Thoracic aorta (tissue), 2 donors: ENCODE results near the gene SH2D5. TPM values are rescaled to one million over a fixed set of nuclear protein-coding genes. Genes with fewer than 3 reads are reported as not detected.

Experiments used
- ATAC-seq: fragments of 150-250 bp; one replicate; pipeline ENCODE4 v1.8.0; 2017; ENCODE audit warnings: low read depth; ENCODE audit not compliant: insufficient number of reproducible peaks, low FRiP score
- DNase-seq: peaks from one replicate; pipeline ENCODE4 v3.0.0-alpha.2; 2020; ENCODE audit warnings: low spot score
- H3K27ac ChIP-seq, 2 donors: fragments of 200-600 bp; sonication (generic); 1 replicate in 1 of 2; 2 replicates in 1 of 2; pipeline ENCODE4 v1.5.1; 2016; ENCODE audit warnings: mild to moderate bottlenecking in 2 of 2, moderate library complexity in 2 of 2
- H3K27me3 ChIP-seq: fragments of 200-600 bp; sonication (generic); replicated peaks from 2 replicates; pipeline ENCODE4 v1.6.0; 2016; ENCODE audit warnings: mild to moderate bottlenecking; ENCODE audit not compliant: insufficient read depth
- H3K36me3 ChIP-seq: fragments of 200-600 bp; sonication (generic); one replicate; pipeline ENCODE4 v1.5.1; 2016
- H3K4me1 ChIP-seq, 2 donors: fragments of 200-600 bp; sonication (generic); 1 replicate in 1 of 2; 2 replicates in 1 of 2; pipeline versions ENCODE4 v1.5.1 to v1.6.0; 2016; ENCODE audit warnings: low read depth in 2 of 2, mild to moderate bottlenecking in 1 of 2; ENCODE audit not compliant: control insufficient read depth in 1 of 2
- H3K4me3 ChIP-seq: fragments of 200-600 bp; sonication (generic); 2 replicates; pipeline ENCODE4 v1.5.1; 2016; ENCODE audit warnings: mild to moderate bottlenecking
- H3K9me3 ChIP-seq: fragments of 200-600 bp; sonication (generic); 2 replicates; pipeline ENCODE4 v1.5.1; 2016
- total RNA-seq, 2 donors: library from RNA; depleted of rRNA; stranded (reverse); fragments of >200 nt; gene quantifications; one replicate each; pipeline versions ENCODE4 v1.1.0 to v1.2.3, GENCODE V29; 2016
- TF ChIP-seq, protein P1 (sequence below): fragments of 200-600 bp; sonication (generic); IDR thresholded peaks from one replicate; pipeline ENCODE4 v1.5.1; 2019; ENCODE audit warnings: antibody characterized with exemption

Gene SH2D5
- total RNA-seq, 2 donors from 2014 or later: 0.41 TPM; not detected in 1

DNA sequence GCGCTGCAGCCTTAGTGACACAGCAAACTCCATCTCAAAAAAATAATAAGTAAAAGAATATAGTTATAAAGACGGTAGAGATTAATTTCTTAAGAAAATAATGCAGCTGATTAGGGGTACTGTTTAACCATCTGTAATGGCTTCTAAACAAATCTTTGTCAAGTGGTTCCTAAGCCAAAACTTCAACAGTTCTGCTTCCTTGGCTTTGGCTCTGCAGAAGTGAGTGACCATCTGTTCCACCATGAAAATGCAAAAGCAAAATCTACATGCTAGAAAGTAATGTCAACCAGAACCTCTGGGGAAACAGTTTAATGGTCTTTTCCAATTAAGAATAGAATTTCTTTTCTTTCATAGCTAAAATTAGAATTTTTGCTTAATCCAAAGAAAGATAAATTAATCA lies 8.3 kb upstream of the SH2D5 start:
- DNase-seq: no peak
- peaks cover 31% of the 10 kb centered on the region for H3K36me3 ChIP-seq
- H3K9me3 ChIP-seq: no peaks in the 10 kb centered on the region
- no peak overlapping the region for H3K27ac ChIP-seq
- ATAC-seq: no peak
- TF ChIP-seq, protein P1, sequence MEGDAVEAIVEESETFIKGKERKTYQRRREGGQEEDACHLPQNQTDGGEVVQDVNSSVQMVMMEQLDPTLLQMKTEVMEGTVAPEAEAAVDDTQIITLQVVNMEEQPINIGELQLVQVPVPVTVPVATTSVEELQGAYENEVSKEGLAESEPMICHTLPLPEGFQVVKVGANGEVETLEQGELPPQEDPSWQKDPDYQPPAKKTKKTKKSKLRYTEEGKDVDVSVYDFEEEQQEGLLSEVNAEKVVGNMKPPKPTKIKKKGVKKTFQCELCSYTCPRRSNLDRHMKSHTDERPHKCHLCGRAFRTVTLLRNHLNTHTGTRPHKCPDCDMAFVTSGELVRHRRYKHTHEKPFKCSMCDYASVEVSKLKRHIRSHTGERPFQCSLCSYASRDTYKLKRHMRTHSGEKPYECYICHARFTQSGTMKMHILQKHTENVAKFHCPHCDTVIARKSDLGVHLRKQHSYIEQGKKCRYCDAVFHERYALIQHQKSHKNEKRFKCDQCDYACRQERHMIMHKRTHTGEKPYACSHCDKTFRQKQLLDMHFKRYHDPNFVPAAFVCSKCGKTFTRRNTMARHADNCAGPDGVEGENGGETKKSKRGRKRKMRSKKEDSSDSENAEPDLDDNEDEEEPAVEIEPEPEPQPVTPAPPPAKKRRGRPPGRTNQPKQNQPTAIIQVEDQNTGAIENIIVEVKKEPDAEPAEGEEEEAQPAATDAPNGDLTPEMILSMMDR: no peak
- H3K4me3 ChIP-seq: no peak overlapping the region
- no peaks in the 10 kb centered on the region for H3K4me1 ChIP-seq
- no peaks in the 10 kb centered on the region for H3K27me3 ChIP-seq

DNA sequence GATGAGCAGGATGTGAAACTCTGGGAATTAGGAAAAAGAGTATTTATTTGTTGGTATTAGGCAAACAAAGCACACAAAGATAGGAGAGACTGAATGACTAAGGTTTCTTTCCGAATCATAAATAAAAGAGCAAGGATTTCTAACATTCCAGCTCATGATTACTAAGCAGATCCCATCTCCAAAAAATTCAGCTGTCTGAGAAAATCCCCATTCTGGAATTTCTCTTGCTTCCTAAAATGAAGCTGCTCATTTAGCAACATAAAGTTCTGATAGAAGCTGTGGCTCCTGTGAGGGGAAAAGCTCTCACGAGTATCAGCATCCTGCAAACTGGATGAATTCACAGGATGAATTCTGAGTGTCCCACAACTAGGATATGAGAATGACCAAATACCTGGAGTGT lies 6.7 kb upstream of the SH2D5 start:
- Histone ChIP-seq H3K27ac (no peak overlapping the region), H3K9me3 (no peaks in the 10 kb centered on the region), H3K4me3 (no peak overlapping the region), H3K36me3 (peaks cover 17% of the 10 kb centered on the region), H3K4me1 (no peaks in the 10 kb centered on the region), H3K27me3 (no peaks in the 10 kb centered on the region)
- TF ChIP-seq, protein P1: no peak
- no peak for ATAC-seq
- DNase-seq: no peak

DNA sequence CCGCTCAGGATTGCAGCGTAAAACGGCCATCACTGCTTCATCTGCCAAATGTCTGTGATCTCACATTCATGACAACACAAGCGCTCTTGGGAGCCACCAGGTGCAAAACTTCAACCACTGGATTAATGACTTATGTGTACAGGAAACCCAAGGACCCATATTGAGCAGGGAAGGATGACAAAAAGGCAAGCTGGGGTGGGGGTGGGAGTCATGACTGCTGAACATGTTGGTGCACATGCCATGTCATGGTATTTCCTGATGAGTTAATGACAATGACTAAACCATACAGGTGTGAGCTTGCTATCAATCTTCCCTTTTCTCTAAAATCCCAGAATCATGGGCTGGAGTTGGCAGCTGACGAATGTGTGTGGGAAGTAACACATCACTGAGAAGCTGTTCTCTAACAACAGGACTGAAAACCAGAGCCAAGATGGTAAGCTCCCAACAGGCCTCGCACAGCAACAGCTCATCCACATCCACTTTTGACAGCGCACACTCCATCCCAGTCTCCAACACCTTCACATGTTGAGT lies 3.1 kb upstream of the SH2D5 start:
- no peak overlapping the region for H3K27ac ChIP-seq
- peaks cover 3% of the 10 kb centered on the region for H3K27me3 ChIP-seq

DNA sequence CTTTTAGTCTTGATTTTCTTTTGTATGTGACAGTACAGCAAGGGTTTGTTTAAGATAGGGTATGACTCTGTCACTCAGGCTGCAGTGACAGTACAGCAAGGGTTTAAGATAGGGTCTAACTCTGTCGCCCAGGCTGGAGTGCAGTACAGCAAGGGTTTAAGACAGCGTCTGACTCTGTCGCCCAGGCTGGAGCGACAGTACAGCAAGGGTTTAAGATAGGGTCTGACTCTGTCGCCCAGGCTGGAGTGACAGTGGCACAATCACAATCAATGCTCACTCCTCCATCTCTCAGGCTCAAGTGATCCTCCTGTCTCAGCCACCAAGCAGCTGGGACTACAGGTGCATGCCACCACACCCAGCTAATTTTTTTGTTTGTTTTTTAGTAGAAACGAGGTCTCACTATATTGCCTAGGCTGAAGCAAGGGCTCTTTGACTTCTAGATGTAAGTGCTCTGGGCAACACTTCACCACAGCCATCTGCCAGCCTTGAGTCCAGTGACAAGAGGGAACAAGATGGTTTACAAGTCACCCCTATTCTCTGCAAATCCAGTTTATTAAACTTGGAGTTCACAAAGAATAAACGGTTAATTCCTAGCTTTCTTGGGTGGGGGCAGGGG lies 965 bp upstream of the SH2D5 start:
- DNase-seq (no peak), ATAC-seq (no peak)
- H3K36me3 ChIP-seq: no peaks in the 10 kb centered on the region
- H3K4me3 ChIP-seq: peak overlapping the region; percentile 86
- H3K27ac ChIP-seq: peak overlapping the region; percentile 68 to 75
- no peaks in the 10 kb centered on the region for H3K9me3 ChIP-seq
- TF ChIP-seq, protein P1: no peak
- H3K4me1 ChIP-seq: peaks cover 12 to 25% of the 10 kb centered on the region in 2 donors
- peaks cover 7% of the 10 kb centered on the region for H3K27me3 ChIP-seq

More for the DNA sequence above, 3.1 kb upstream of the SH2D5 start:
- ATAC-seq (no peak), DNase-seq (no peak)
- H3K9me3 ChIP-seq: no peaks in the 10 kb centered on the region
- H3K4me3 ChIP-seq: no peak overlapping the region
- TF ChIP-seq, protein P1: no peak
- peaks cover 12 to 25% of the 10 kb centered on the region in 2 donors for H3K4me1 ChIP-seq
- no peaks in the 10 kb centered on the region for H3K36me3 ChIP-seq

DNA sequence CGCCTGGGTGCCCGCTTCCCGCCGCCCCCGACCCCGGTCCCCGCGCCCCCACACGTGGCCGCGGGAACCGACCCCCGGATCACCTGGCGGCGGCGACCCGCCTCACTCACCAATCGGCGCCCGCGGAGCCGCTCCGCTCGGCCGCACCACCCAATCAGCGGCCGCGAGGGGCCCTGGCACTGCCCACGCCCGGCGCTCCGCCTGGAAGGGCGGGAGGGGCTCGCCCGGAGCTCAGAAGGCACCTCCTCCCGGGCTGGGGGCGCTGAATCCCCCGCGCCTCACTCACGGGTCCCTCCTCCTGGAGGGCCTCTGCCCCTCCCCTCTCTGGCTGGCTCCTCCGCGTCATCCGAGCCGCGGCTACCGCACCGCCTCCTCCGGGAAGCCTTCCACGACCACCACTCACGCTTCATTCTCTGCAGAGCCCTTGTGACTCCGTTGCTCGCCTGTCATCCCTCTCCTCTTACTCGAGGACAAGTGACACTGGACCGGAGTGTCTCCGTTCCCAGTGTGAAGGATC lies 374 bp downstream of the SH2D5 start:
- ATAC-seq: no peak
- H3K27ac ChIP-seq: peak overlapping the region; percentile 67 to 75
- no peaks in the 10 kb centered on the region for H3K9me3 ChIP-seq
- peaks cover 12 to 25% of the 10 kb centered on the region in 2 donors for H3K4me1 ChIP-seq
- H3K36me3 ChIP-seq: no peaks in the 10 kb centered on the region
- DNase-seq: no peak
- peak overlapping the region; percentile 86 for H3K4me3 ChIP-seq
- H3K27me3 ChIP-seq: peaks cover 7% of the 10 kb centered on the region
- TF ChIP-seq, protein P1: no peak
